AG10803 (cell line): ENCODE measurements around the gene TCF25.
A peak's percentile ranks its signal among the peaks of the same experiment; 100 is the strongest.
"Not testable (repeated sequence)": the region's sequence is repeated elsewhere in the genome, so short reads cannot be mapped to it uniquely, and the experiment has no call there.

Source experiments
- DNase-seq: peaks from one replicate; pipeline ENCODE4 v3.0.0; 2010; ENCODE audit warnings: low read depth
- H3K4me3 ChIP-seq: 2 replicates; pipeline ENCODE4 v1.5.1; 2011; ENCODE audit warnings: mild to moderate bottlenecking, low read length, control low read depth
- TF ChIP-seq, protein P1 (sequence below): conservative IDR thresholded peaks from 2 replicates; pipeline ENCODE4 v1.5.1; 2011; ENCODE audit warnings: mild to moderate bottlenecking, low read length, control low read depth, inconsistent platforms

The TCF25 gene

DNA sequence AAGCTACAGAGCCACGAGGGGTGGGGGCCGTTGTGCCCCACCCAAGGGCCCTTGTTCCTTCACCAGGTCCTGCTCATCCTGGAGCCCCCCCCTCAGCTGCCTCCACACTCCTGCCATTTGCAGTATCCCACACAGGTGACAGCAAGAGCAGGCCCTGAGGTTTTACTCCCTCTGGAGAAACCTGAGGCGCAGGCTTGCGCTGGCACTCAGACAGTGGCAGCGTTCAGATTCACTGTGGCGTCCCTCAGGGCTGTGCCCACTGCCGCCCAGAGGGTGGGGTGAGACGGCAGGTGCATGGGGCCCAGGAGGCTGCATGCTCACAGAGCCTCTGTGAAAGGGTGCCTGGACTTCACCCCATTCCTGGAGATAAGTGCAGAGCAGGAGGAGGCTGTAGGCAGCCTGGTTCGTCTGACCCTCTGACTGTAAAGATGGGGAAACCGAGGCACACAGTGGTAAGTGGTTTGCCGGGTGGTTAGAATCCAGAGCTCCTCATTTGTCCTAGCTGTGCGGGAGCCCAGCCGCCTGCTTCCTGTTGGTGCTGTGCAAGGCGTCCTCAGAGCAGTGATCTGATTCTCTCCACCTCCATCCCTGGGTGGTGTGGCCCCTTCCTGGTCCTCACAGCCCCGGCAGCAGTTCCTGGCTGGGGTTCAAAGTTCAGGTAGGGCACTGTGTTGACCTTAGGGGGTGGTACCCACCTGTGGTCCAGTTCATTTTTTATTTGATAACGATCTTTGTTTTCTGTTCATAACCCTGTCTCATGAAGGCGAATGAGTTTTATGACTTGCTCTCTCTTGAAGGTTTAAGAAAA lies 43.6 kb upstream of the TCF25 start:
- TF ChIP-seq, protein P1, sequence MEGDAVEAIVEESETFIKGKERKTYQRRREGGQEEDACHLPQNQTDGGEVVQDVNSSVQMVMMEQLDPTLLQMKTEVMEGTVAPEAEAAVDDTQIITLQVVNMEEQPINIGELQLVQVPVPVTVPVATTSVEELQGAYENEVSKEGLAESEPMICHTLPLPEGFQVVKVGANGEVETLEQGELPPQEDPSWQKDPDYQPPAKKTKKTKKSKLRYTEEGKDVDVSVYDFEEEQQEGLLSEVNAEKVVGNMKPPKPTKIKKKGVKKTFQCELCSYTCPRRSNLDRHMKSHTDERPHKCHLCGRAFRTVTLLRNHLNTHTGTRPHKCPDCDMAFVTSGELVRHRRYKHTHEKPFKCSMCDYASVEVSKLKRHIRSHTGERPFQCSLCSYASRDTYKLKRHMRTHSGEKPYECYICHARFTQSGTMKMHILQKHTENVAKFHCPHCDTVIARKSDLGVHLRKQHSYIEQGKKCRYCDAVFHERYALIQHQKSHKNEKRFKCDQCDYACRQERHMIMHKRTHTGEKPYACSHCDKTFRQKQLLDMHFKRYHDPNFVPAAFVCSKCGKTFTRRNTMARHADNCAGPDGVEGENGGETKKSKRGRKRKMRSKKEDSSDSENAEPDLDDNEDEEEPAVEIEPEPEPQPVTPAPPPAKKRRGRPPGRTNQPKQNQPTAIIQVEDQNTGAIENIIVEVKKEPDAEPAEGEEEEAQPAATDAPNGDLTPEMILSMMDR: no peak
- H3K4me3 ChIP-seq: no peak overlapping the region
- no peak for DNase-seq

DNA sequence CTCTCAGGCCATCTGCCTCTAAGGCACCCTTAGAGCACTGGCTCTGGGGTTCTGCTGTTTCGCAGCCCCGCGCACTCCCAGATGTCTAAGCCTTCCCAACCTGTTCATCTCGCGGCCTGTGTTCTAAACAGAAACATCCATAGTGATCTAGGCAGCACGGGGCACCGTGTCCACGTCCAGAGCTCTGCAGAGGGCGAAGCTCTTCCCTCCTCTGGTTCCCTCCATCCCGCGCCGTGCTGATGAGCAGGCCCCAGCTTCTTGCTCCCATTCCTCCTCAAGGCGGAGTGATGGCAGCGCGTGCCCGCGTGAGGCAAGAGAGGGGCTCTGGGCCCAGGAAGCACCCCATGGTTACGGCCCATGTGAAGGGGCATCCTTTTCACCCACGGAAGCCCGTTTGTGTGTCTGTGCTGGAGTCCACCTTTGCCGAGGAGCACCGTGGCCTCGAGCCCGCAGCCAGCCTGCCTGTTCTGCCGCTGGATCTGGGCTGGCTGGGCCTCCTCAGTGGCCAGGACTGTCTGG lies 41.5 kb upstream of the TCF25 start:
- TF ChIP-seq, protein P1: no peak
- no peak for DNase-seq
- H3K4me3 ChIP-seq: no peak overlapping the region

DNA sequence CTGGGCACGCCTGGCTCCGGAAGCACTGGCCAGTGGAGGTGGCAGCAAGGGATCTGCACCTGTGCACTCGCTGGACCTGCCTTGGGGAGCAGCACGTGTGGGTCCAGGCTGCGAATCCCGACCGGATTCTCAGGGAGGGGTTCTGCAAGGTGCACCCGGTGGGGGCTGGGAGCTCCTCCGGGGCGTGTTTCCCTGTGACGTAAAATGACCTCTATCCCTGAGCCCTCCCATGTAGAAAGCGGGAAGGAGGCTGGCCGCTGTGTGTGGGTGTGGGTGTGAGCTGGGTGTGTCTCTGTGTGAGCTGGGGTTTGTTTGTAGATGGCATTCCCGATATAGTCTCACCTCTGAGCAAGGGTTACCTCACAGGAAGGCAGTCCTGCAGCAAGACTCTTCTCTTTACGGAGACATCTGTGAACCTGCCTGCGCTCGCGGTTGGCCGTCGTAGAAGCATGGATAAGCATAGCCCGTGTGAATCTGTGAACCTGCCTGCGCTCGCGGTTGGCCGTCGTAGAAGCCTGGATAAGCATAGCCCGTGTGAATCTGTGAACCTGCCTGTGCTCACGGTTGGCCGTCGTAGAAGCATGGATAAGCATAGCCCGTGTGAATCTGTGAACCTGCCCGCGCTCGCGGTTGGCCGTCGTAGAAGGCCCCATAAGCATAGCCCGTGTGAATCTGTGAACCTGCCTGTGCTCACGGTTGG lies 39.6 kb upstream of the TCF25 start:
- not testable (repeated sequence) for H3K4me3 ChIP-seq, DNase-seq

DNA sequence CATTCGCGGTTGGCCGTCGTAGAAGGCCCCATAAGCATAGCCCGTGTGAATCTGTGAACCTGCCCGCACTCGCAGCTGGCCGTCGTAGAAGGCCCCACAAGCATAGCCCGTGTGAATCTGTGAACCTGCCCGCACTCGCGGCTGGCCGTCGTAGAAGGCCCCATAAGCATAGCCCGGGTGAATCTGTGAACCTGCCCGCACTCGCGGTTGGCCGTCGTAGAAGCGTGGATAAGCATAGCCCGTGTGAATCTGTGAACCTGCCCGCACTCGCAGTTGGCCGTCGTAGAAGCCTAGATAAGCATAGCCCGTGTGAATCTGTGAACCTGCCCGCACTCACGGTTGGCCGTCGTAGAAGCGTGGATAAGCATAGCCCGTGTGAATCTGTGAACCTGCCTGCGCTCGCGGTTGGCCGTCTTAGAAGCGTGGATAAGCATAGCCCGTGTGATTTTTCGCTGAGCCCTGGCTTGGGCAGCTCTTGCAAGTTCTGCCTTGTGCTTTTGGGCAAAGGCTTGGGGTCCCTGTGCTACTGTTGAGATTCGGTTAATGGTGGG lies 38.5 kb upstream of the TCF25 start:
- DNase-seq, H3K4me3 ChIP-seq: not testable (repeated sequence)

DNA sequence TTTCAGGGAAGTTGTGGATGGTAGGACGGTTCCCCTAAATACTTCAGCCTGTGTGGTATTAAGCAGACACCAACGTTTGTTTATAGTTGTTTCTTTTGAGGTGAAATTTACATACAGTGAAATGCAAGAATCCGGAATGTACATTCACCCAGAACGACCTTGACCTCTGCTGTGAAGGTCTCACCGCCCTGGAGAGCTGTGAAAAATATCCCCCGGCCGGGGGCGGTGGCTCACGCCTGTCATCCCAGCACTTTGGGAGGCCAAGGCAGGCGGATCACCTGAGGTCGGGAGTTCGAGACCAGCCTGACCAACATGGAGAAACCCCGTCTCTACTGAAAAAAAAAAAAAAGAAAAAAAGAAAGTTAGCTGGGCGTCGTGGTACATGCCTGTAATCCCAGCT lies 36.9 kb upstream of the TCF25 start:
- DNase-seq, H3K4me3 ChIP-seq: not testable (repeated sequence)

DNA sequence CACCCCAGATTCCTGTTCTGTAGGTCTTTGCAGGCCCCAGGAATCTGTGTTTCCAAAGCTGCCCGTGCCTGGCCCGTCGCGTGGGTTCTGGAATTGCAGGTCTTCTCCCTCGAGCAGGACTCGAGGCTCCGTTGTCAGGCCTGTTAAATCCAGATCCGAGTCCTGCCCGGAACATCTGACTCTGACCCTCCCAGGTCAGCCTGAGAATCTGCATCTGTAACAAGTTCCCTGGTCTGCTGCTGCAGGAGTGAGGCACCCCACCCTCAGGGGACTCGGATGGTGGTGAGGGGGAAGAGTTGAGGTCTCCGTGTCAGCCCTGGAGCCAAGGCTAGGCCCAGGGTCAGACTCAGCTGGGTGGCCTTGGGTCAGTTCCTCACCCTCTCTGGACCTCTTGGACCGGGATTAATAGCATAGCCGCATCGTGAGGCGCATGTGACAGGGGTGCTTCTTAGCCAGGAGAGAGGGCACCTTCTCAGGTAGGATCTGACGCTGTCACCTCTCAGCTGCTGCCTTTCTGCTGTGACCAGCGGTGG lies 36.3 kb upstream of the TCF25 start:
- no peak for DNase-seq
- TF ChIP-seq, protein P1: no peak
- H3K4me3 ChIP-seq: no peak overlapping the region

DNA sequence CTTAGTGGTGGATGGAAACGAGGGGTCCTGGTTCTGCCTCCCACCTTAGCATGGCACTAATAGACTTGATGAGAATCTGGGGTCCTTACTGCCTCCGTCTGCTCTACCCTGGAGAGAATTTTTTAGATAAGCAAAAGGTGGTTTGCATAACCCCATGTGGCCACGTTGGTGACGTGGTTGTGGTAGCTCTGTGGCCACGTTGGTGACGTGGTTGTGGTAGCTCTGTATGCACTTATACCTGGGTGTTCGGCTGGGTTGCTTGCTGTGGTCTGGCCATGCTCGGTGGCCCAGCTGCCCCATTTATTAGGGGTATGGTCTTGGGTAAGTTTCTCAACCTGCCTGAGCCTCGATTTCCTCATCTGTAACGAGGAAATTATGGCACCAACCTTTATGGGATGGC lies 32.1 kb upstream of the TCF25 start:
- TF ChIP-seq, protein P1: no peak
- no peak overlapping the region for H3K4me3 ChIP-seq
- no peak for DNase-seq

DNA sequence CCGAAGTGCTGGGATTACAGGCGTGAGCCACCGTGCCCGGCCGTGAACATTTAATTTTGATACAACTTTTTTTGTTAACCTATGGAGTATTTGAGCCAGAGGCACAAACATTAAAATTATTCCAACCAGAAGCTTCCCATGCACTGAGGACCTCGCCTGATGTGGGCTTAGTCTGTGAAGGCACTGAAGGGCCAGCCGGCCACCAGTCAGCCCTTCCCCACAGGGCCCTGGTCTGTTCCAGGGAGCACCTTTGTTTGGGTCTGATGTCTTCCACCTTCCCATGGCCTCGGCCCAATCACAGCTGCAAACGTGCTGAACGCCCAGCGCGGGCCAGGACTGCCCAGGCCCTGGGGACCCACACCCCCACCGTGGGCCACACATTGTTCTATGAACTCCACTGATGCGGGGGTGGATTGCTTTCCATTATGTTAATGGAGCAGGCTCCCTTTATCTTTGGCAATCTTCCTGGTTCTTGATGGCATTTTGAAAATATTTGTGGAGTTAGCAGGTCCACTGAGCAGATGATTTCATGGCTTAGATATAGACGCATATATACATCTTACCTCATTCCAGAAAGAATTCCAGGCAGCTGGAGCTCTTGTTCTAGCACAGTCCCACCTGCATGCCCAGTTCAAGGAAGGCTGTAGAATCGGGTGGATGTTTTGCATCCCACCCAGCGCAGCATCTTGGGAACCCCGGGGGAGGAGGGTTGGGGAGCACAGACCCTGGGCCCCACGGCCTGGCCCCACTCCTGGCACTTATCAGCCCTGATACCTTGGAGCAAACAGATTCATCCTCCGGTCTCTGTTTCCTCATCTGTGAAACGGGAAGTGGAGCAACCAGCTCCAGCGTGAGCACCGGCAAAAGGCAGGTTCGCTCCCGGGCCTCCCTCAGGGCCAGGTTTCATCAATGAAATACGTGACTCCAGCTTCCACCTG lies 30.7 kb upstream of the TCF25 start:
- no peak overlapping the region for H3K4me3 ChIP-seq
- peak; percentile 76 for DNase-seq
- TF ChIP-seq, protein P1: no peak
